ENCODE measurements around the gene ZNRF1.
A peak's percentile ranks its signal among the peaks of the same experiment; 100 is the strongest.

ZNRF1 gene

GRCh38 chr16:75099738-75100602, 101.1 kb downstream of the ZNRF1 start:
- peak in 1 of 2 donors; percentile 57 for DNase-seq

GRCh38 chr16:75100603-75100990, 101.8 kb downstream of the ZNRF1 start:
- no peak for DNase-seq

- DNase-seq, result no peak
Observed at GRCh38 chr16:75101635-75102034, 102.8 kb downstream of the ZNRF1 start.

- no peak for DNase-seq
Observed at GRCh38 chr16:75102595-75102994, 103.8 kb downstream of the ZNRF1 start.

GRCh38 chr16:75103994-75104393, 105.2 kb downstream of the ZNRF1 start:
- DNase-seq, result no peak

- DNase-seq, result no peak
Observed at GRCh38 chr16:75104836-75105235, 106.0 kb downstream of the ZNRF1 start.

GRCh38 chr16:75105306-75106061, 106.7 kb downstream of the ZNRF1 start:
- DNase-seq, result no peak

- DNase-seq, result no peak
Observed at GRCh38 chr16:75106351-75107274, 107.8 kb downstream of the ZNRF1 start.

- DNase-seq, result no peak
Observed at GRCh38 chr16:75107505-75107904, 108.7 kb downstream of the ZNRF1 start.

- peak; percentile 84 for DNase-seq
Observed at GRCh38 chr16:75108792-75109731, 110.2 kb downstream of the ZNRF1 start.

GRCh38 chr16:75109732-75110243, 111.0 kb downstream of the ZNRF1 start:
- DNase-seq, result no peak

GRCh38 chr16:75110637-75111513, 112.1 kb downstream of the ZNRF1 start:
- DNase-seq, result peak; percentile 85

GRCh38 chr16:75111514-75111940, 112.7 kb downstream of the ZNRF1 start:
- no peak for DNase-seq

GRCh38 chr16:75111961-75112733, 113.3 kb downstream of the ZNRF1 start:
- DNase-seq, result no peak

GRCh38 chr16:75112734-75113491, 114.1 kb downstream of the ZNRF1 start:
- DNase-seq, result no peak

GRCh38 chr16:75113541-75114121, 114.8 kb downstream of the ZNRF1 start:
- no peak for DNase-seq

GRCh38 chr16:75114179-75114945, 115.5 kb downstream of the ZNRF1 start:
- DNase-seq, result no peak
